Measurements from ENCODE around the gene RUSC2.

DNA sequence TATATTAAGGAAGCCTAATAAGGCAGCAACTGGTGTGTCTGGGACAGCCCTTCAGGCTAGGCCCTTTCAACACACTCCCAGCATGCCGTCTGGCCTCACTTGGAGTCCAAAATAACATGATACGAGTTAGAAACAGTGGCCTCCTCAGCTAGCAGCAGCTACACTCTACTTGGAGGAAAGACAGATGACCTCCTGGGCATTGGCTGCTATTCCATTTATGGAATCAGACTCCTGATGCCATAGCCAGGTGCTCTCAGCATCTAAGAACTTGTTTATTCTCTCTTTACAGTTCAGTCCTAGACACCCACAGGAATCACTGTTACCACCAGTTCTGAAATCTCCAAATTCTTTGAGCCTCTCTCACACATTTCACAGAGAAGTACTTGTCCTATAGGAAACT lies 31.8 kb downstream of the RUSC2 start:
- TF ChIP-seq, protein P1, sequence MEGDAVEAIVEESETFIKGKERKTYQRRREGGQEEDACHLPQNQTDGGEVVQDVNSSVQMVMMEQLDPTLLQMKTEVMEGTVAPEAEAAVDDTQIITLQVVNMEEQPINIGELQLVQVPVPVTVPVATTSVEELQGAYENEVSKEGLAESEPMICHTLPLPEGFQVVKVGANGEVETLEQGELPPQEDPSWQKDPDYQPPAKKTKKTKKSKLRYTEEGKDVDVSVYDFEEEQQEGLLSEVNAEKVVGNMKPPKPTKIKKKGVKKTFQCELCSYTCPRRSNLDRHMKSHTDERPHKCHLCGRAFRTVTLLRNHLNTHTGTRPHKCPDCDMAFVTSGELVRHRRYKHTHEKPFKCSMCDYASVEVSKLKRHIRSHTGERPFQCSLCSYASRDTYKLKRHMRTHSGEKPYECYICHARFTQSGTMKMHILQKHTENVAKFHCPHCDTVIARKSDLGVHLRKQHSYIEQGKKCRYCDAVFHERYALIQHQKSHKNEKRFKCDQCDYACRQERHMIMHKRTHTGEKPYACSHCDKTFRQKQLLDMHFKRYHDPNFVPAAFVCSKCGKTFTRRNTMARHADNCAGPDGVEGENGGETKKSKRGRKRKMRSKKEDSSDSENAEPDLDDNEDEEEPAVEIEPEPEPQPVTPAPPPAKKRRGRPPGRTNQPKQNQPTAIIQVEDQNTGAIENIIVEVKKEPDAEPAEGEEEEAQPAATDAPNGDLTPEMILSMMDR (IDR thresholded peaks at IDR 0.05) = no peak
- no peak for TF ChIP-seq POLR2A (IDR thresholded peaks at IDR 0.05)
